Measurements from ENCODE around the gene ZNF700.
"Not testable (repeated sequence)": the region's sequence is repeated elsewhere in the genome, so short reads cannot be mapped to it uniquely, and the experiment has no call there.

GRCh38 chr19:11938383-11938782 lies 13.5 kb downstream of the ZNF700 start:
- TF ChIP-seq POLR2A, CTCF (IDR thresholded peaks at IDR 0.05): not testable (repeated sequence)

Data from Peyer's patch (tissue), 4 donors.